OCI-M1 (cell line): Measurements from ENCODE around the gene ELFN2.
A peak's percentile ranks its signal among the peaks of the same experiment; 100 is the strongest.

Experiments used
- DNase-seq: peaks from one replicate; lab custom pipeline; 2025; lab: John Stamatoyannopoulos, UW

ELFN2 gene

GRCh38 chr22:37427711-37428635, 694 bp upstream of the ELFN2 start:
- DNase-seq, result no peak

GRCh38 chr22:37426706-37427134, 559 bp downstream of the ELFN2 start:
- DNase-seq, result no peak

- DNase-seq, result no peak
Measured at GRCh38 chr22:37425800-37426705, 1.2 kb downstream of the ELFN2 start.

GRCh38 chr22:37425369-37425768, 1.9 kb downstream of the ELFN2 start:
- DNase-seq, result no peak

- DNase-seq, result no peak
Measured at GRCh38 chr22:37423283-37423682, 4.0 kb downstream of the ELFN2 start.

- DNase-seq, result no peak
Measured at GRCh38 chr22:37421468-37421877, 5.8 kb downstream of the ELFN2 start.

- no peak for DNase-seq
Measured at GRCh38 chr22:37420686-37421467, 6.4 kb downstream of the ELFN2 start.

- DNase-seq, result no peak
Measured at GRCh38 chr22:37419969-37420685, 7.2 kb downstream of the ELFN2 start.

GRCh38 chr22:37419370-37419968, 7.8 kb downstream of the ELFN2 start:
- no peak for DNase-seq

GRCh38 chr22:37418627-37419369, 8.5 kb downstream of the ELFN2 start:
- DNase-seq, result no peak

GRCh38 chr22:37417677-37418348, 9.5 kb downstream of the ELFN2 start:
- no peak for DNase-seq

- no peak for DNase-seq
Measured at GRCh38 chr22:37417264-37417663, 10.0 kb downstream of the ELFN2 start.

GRCh38 chr22:37416827-37417226, 10.5 kb downstream of the ELFN2 start:
- DNase-seq, result peak; percentile 75

- DNase-seq, result peak; percentile 16
Measured at GRCh38 chr22:37416389-37416788, 10.9 kb downstream of the ELFN2 start.

- no peak for DNase-seq
Measured at GRCh38 chr22:37415210-37415609, 12.1 kb downstream of the ELFN2 start.

GRCh38 chr22:37414288-37414687, 13.0 kb downstream of the ELFN2 start:
- no peak for DNase-seq

- DNase-seq, result no peak
Measured at GRCh38 chr22:37413546-37413945, 13.7 kb downstream of the ELFN2 start.

GRCh38 chr22:37412495-37413250, 14.6 kb downstream of the ELFN2 start:
- no peak for DNase-seq

- DNase-seq, result no peak
Measured at GRCh38 chr22:37411655-37412054, 15.6 kb downstream of the ELFN2 start.
